Measurements from ENCODE around the gene NCAN. TPM values are rescaled to one million over a fixed set of nuclear protein-coding genes. Genes with fewer than 3 reads are reported as not detected.

Gene NCAN
- total and polyA plus RNA-seq, 9 of the 15 experiments (the other 6 are each of a cell fraction or from before 2014, with no cell fraction given): 0.04 TPM; not detected in 8

GRCh38 chr19:19203012-19203856, 8.5 kb upstream of the NCAN start, which contains the start of gene NR2C2AP:
NR2C2AP (minus strand) TSS chr19:19203414; CDS start chr19:19203060, 354 bp downstream.
- no peaks in the 10 kb centered on the region for H4K20me1 ChIP-seq (replicated peaks; ENCODE audit: control insufficient read depth, insufficient read depth, low read length)
- in situ Hi-C loops (cut with MboI): no loop called here
- H3K9ac ChIP-seq (ENCODE audit: insufficient read depth in 1 of 2, low read depth in 2 of 2, low read length in 2 of 2): peak within 1 kb of the TSS; percentile 84 to 91
- ATAC-seq (peak; percentile 94), FAIRE-seq (peak; percentile 98), DNase-seq (ENCODE audit: extremely low read depth in 1 of 4, low spot score in 3 of 4) (peak; percentile 95 to 98 (median 96))
- TSS peak; percentile 92 for BruUV-seq (replicated peaks)
- peak within 1 kb of the TSS; percentile 43 for H3K4me3 ChIP-seq
- no peaks in the 10 kb centered on the region for H3K27me3 ChIP-seq (ENCODE audit: control insufficient read depth in 2 of 2, insufficient read depth in 2 of 2, low read length in 2 of 2)
- WGBS (ENCODE audit: insufficient coverage, low coverage, missing lambda C conversion rate): under 1% methylated on average over 57 of the region's 60 CpGs
- POLR2A ChIA-PET: interaction anchor here (0.6 to 1.4 kb wide), 10 partner anchors 9 to 673 kb away, joined by 3 to 7 read pairs (median 4); partner anchors contain the start of gene MEF2B
- intact Hi-C loops (cut with micrococcal nuclease): no loop called here
- H3K36me3 ChIP-seq (ENCODE audit: control insufficient read depth, insufficient read depth, low read length): peaks cover 35% of the 10 kb centered on the region; the same call in 2 of the 3 replicates
- H3K4me2 ChIP-seq (ENCODE audit: insufficient read depth, low read length): peak within 1 kb of the TSS; percentile 90
- peaks cover 12 to 33% of the 10 kb centered on the region in 2 experiments; a peak in 4 of 5 replicates for H3K4me1 ChIP-seq (replicated peaks in 1 of 2; ENCODE audit: control insufficient read depth in 2 of 2, insufficient read depth in 2 of 2, low read length in 2 of 2)
- CTCF ChIA-PET (ENCODE audit: low intra/inter-chr PET ratio): no interaction called here
- H3K9me3 ChIP-seq (replicated peaks; ENCODE audit: control insufficient read depth, insufficient read depth, low read depth, low read length): no peaks in the 10 kb centered on the region
- H2AFZ ChIP-seq (ENCODE audit: low read depth, low read length): peak within 1 kb of the TSS; percentile 63
- H3K79me2 ChIP-seq (ENCODE audit: control insufficient read depth, insufficient read depth, low read length): peaks cover 20% of the 10 kb centered on the region
- peak within 1 kb of the TSS; percentile 79 for H3K27ac ChIP-seq (ENCODE audit: extremely low read depth, low read depth, low read length)
- H3K9me1 ChIP-seq (ENCODE audit: control insufficient read depth, insufficient read depth, low read length): peaks cover 4% of the 10 kb centered on the region
- TF ChIP-seq ZKSCAN8 (CRISPR knock-in tag; IDR thresholded peaks at IDR 0.05) (no peak), ZNF609 (CRISPR knock-in tag; IDR thresholded peaks at IDR 0.05; ENCODE audit: borderline replicate concordance) (no peak), E2F6 (IDR thresholded peaks at IDR 0.05; ENCODE audit: borderline replicate concordance in 1 of 2, extremely low read depth in 1 of 2, insufficient read depth in 1 of 2, insufficient read length in 1 of 2, low read depth in 1 of 2, low read length in 1 of 2, poor library complexity in 1 of 2, severe bottlenecking in 1 of 2) (peak; percentile 93 to 97), ZBTB11 (CRISPR knock-in tag; IDR thresholded peaks at IDR 0.05) (peak in 1 of 3 experiments; percentile 87; a peak in 2 of 6 replicates), MXI1 (IDR thresholded peaks at IDR 0.05; ENCODE audit: low read depth, low read length) (peak; percentile 75; the same call in 1 of the 2 replicates), CREB3L1 (IDR thresholded peaks at IDR 0.05; ENCODE audit: borderline replicate concordance, low read depth) (no peak)

Measured in K562 (cell line).